Suppressor macrophage treated with lipopolysaccharide for 4 hours (primary cell): ENCODE results near the gene ANK2.
"Not testable (repeated sequence)": the region's sequence is repeated elsewhere in the genome, so short reads cannot be mapped to it uniquely, and the experiment has no call there.

ENCODE experiments used
- DNase-seq: peaks from one replicate; pipeline ENCODE4 v3.0.0-alpha.2; 2020

ANK2 gene

GRCh38 chr4:113157086-113157857, 107.8 kb downstream of the ANK2 start:
- DNase-seq: no peak

DNA sequence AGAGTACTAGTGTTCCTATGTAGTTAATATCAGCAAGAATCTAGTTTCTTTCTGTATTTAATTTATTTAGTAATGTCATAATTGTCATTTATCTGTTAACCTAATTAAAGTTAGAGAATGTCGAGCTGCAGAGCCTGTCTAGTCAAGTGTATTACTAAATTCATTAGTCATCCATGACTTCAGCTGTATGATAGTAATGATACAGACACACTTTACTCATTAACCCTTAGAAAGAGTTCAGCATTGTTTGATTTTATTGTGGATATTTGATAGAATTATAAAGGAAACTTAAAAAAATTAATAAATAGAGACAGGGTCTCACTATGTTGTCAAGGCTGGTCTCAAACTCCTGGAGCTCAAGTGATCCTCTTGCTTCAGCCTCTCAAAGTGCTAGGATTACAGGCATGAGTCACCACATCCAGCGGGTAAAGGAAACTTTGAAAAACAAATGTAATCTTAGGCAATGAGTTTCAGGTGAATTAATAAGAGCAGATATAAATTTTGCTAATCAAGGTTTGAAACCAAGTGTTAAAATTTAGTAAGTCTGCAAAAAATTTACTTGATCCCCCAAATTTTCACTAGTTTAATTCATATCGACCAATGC, 110.6 kb downstream of the ANK2 start:
- no peak for DNase-seq

DNA sequence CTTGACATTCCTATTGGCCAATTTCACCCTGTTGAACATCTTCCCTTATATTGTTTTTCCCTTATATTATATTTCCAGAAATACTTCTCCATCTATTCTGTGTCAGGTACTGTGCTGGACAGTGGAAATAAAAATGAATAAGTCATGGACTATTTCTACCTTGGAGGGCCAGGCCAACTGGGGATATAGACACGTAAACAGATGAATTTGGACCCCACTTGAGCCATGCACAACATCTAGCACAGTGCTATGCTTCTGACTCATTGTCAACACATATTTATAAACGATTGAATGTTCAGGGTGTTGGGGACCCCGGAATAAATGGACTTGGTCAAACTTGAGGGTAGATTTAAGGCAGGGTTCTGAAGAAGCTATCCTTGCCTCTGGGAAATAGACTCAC, 111.1 kb downstream of the ANK2 start:
- DNase-seq: no peak

DNA sequence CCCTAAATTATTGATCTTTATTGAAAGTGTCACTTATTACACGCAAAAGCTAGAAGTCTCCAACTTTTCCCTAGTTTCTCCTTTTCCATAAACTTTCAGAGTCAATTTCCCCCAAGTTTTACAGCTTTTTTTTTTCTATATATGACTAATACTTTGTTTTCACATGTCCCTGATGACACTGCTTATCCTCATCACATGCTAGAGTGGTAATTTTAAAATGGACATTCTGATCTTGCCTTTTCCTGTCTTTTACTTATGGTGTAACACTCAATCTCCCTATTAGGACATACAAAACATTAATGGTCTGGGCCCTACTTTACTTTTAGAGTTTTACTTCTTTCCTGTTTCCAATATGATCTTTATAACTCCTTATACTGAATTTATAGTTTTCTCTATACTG, 112.6 kb downstream of the ANK2 start:
- no peak for DNase-seq

- no peak for DNase-seq
These were observed 119.9 kb downstream of the ANK2 start for GRCh38 chr4:113169368-113169767.

- no peak for DNase-seq
These were observed 120.8 kb downstream of the ANK2 start for GRCh38 chr4:113170115-113170804.

GRCh38 chr4:113170805-113171468, 121.5 kb downstream of the ANK2 start:
- no peak for DNase-seq

DNA sequence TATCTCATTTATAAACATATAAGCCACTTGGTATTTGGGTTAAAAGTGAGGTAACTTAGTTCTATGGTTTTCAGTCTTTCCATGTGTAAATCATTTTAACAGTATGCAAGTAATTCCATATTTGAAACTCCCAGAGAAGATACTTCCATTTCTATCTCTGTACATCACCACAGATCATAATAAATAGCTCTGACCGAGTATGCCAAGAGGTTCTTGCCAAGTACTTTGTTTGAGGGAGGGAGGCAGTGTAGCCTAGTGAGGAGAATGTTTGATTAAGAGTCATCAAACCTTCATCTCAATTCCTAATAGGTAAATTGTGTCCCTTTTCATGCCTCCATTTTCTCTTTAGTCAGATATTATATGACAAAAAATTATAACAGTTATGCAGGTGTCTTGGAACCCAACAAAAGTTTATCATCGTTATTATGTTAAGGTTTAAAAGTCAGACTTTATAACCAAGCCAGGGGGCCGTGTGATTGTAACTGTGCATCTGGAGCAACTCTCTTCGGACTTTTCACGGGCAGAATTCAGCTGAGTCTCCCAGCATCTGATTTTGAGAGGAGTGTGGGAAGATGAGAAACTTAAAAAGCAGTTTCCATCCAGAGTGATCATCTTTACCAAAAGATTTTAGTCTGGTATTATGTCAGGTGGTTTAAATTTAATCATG, 123.8 kb downstream of the ANK2 start:
- DNase-seq: no peak

DNA sequence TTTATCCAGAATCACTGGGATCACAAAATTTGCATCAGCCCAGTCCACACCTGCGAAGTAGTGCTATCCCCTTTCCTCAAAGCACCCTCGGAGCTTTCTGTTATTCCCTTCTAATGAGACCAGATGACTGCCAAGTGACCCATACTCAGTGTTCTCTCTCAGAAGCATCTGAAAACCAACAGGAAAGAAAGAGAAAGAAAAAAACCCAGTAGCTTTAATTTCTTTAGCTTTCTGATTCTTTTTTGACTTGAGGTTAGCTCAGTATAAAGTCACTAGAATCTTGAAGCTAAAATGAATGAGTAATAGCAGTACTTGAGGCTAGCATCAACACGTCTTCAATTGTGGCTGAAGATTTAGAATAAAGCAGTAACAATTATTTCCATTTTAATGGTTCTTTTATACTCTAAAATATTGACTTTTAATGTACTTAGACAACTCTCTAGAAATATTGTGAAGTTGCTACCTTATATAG, 124.4 kb downstream of the ANK2 start:
- no peak for DNase-seq

DNA sequence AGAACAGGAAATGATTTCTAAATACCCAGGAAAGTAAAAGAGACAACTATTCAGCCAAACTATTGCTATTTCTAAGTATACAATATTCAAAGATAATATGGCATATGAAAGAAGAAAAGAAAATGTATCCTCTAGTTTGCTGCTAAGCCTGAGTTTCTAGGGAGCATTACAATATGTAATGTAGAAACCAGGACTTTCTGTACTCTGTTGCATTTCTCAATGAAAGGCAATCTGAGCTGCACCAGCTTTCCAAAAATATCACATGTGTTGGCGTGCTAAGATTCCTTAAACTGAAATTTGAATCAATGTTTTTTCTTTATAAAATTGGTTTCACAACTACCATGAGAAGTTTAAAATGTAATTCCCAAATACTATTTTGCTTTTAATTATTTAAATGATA, 129.6 kb downstream of the ANK2 start:
- no peak for DNase-seq

DNA sequence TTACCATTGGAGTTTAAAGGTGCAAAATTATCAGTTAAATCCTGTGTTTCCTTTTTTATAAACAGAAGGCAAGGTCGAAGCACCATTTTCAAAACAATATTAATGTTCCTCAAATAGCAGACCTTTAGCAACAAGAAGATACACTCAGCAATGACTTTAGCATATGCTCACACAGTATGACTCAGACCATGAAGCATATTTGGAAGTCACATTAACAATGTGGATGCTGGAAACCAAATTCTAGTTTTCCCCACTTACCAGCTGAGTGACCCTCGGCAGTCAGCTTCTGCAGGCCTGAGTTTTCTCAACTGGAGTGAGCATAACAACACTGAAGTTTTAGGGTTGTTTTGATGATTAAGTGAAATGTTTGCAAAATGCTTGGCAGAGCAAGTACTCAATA, 130.5 kb downstream of the ANK2 start:
- no peak for DNase-seq

GRCh38 chr4:113181289-113182007, 132.0 kb downstream of the ANK2 start:
- DNase-seq: no peak

GRCh38 chr4:113183032-113183605, 133.7 kb downstream of the ANK2 start:
- no peak for DNase-seq

GRCh38 chr4:113186220-113186619, 136.8 kb downstream of the ANK2 start:
- DNase-seq: not testable (repeated sequence)

DNA sequence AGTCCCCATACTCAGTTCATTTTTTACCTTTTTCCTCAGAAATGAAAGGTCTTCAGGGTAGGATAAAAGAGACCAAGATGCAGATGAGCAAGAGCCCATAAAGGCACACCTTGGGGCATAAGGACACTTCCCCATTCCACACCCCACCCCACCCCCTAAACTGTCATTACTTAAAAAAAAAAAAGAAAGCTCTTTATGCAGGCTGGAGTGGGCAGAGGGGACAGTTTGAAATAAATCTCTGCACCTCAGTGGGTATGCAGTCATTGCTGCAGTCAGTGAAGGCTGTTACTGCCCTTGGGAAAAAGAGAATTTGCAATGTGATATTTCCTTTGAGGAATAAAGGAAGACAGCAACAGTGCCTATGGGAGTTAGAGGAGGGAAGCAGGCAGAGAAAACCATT, 137.5 kb downstream of the ANK2 start:
- no peak for DNase-seq

DNA sequence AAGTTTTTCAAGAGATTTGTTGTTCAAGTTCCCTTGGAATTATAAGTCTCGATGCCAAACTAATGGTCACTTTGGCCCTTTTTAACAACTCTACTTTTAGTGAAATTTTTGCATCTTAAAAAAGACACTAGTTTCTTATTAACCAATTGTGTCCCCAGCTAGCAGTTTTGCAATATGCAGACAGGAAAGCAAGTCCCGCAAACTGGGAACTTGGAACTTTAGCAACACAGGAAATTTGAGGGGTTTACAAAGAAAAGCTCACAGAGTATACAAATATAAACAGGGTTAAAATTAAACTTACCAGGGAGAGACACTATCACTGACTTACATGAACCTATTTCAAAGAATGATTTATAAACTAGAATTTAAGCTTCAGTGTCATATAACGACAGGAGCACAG, 137.9 kb downstream of the ANK2 start:
- DNase-seq: no peak

GRCh38 chr4:113189546-113189945, 140.1 kb downstream of the ANK2 start:
- DNase-seq: no peak

GRCh38 chr4:113209153-113209552, 159.7 kb downstream of the ANK2 start:
- DNase-seq: no peak

DNA sequence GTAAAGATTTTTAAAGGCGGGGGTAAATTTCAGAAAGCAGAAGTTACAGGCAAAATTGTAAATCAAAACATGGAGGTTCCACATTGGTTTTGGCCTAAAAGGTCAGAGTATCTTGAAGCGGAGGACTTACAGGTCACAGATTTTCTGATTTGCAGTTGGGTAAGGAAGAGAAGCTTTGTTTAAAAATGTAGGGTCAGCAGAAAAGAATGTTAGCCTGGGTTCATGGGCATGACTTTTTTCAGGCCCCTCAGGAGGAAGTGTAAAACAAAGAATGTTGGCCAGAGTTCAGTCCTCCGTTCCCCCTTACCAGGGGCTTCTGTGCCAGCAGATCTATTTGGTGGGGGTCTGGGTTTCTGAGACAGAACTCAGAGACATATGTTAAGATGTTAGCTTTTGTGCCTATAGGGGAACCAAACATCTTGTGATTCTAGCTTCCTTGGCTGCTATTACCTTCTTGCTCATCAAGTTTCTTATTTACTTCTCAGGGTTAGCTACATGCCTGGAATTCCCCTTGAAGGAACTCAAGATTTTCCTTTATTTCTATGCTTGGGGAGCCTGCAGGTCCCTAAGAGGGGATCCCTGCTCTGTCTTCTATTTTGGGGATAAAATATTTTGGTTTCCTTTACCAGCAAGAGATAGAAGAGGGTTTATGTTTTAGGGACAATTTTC, 160.3 kb downstream of the ANK2 start:
- DNase-seq: no peak

GRCh38 chr4:113212613-113213012, 163.2 kb downstream of the ANK2 start:
- DNase-seq: no peak

DNA sequence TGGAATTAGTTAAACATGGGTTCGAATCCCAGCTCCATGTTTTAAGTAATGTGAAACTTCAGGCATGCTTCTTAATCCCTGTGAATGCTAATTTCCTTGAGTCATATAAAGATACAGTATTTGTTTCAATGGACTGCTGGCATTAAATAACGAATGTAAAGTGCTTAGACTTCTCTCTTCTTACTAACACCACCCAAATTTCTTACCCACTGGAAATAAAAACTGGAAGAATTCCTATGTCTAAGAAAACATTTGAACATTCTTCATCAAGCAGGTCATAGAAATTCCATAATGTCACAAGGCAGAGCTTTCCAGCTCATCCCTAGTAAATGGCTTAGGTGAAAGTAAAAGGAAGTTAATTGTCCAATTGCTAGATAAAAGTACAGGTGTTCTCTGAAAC, 172.5 kb downstream of the ANK2 start:
- no peak for DNase-seq
